ENCODE results near the gene MAG. TPM values are rescaled to one million over a fixed set of nuclear protein-coding genes. Genes with fewer than 3 reads are reported as not detected.

MAG gene
- total and polyA plus RNA-seq, 4 donors = 0.42 TPM; not detected in 3

GRCh38 chr19:35293363-35293739, 1.4 kb downstream of the MAG start:
- H3K4me3 ChIP-seq (ENCODE audit: low read length in 2 of 2) = no peak overlapping the region
- no peaks in the 10 kb centered on the region for H3K36me3 ChIP-seq (ENCODE audit: control insufficient read depth in 1 of 2, insufficient read depth in 2 of 2, low read length in 1 of 2)
- no peak overlapping the region for H3K27ac ChIP-seq (ENCODE audit: low read depth in 1 of 2, low read length in 2 of 2)

GRCh38 chr19:35293808-35294207, 1.8 kb downstream of the MAG start:
- intact Hi-C loops (cut with DNase I) = no loop called here
- Histone ChIP-seq H3K27ac (ENCODE audit: low read depth in 1 of 2, low read length in 2 of 2) (no peak overlapping the region), H3K36me3 (ENCODE audit: control insufficient read depth in 1 of 2, insufficient read depth in 2 of 2, low read length in 1 of 2) (no peaks in the 10 kb centered on the region), H3K9me3 (ENCODE audit: control insufficient read depth, low read length) (no peaks in the 10 kb centered on the region), H3K4me3 (ENCODE audit: low read length in 2 of 2) (no peak overlapping the region), H3K27me3 (ENCODE audit: control insufficient read depth in 1 of 2, insufficient read depth in 2 of 2, low read length in 1 of 2) (no peaks in the 10 kb centered on the region), H3K4me1 (ENCODE audit: control insufficient read depth in 1 of 2, insufficient read depth in 2 of 2, low read length in 2 of 2) (no peaks in the 10 kb centered on the region)
- no peak for DNase-seq
- no peak for ATAC-seq (ENCODE audit: low FRiP score)
- 26 to 28% methylated on average over 17 of the region's 17 CpGs for WGBS, 2 donors

More at GRCh38 chr19:35293363-35293739, 1.4 kb downstream of the MAG start:
- intact Hi-C loops (cut with DNase I) = no loop called here
- ATAC-seq (ENCODE audit: low FRiP score) (no peak), DNase-seq (no peak)
- Histone ChIP-seq H3K9me3 (ENCODE audit: control insufficient read depth, low read length) (no peaks in the 10 kb centered on the region), H3K27me3 (ENCODE audit: control insufficient read depth in 1 of 2, insufficient read depth in 2 of 2, low read length in 1 of 2) (no peaks in the 10 kb centered on the region), H3K4me1 (ENCODE audit: control insufficient read depth in 1 of 2, insufficient read depth in 2 of 2, low read length in 2 of 2) (no peaks in the 10 kb centered on the region)
- WGBS, 2 donors = 19 to 28% methylated on average over 7 of the region's 7 CpGs

GRCh38 chr19:35294328-35294727, 2.4 kb downstream of the MAG start:
- H3K27me3 ChIP-seq (ENCODE audit: control insufficient read depth in 1 of 2, insufficient read depth in 2 of 2, low read length in 1 of 2) = no peaks in the 10 kb centered on the region

GRCh38 chr19:35294859-35295791, 3.2 kb downstream of the MAG start:
- Histone ChIP-seq H3K27ac (ENCODE audit: low read depth in 1 of 2, low read length in 2 of 2) (no peak overlapping the region), H3K27me3 (ENCODE audit: control insufficient read depth in 1 of 2, insufficient read depth in 2 of 2, low read length in 1 of 2) (no peaks in the 10 kb centered on the region), H3K9me3 (ENCODE audit: control insufficient read depth, low read length) (no peaks in the 10 kb centered on the region), H3K36me3 (ENCODE audit: control insufficient read depth in 1 of 2, insufficient read depth in 2 of 2, low read length in 1 of 2) (no peaks in the 10 kb centered on the region), H3K4me3 (ENCODE audit: low read length in 2 of 2) (no peak overlapping the region), H3K4me1 (ENCODE audit: control insufficient read depth in 1 of 2, insufficient read depth in 2 of 2, low read length in 2 of 2) (no peaks in the 10 kb centered on the region)
- ATAC-seq (ENCODE audit: low FRiP score) = no peak
- WGBS, 2 donors = 56 to 57% methylated on average over 24 to 25 of the region's 25 CpGs
- intact Hi-C loops (cut with DNase I) = no loop called here
- DNase-seq = no peak

More at GRCh38 chr19:35294328-35294727, 2.4 kb downstream of the MAG start:
- Histone ChIP-seq H3K9me3 (ENCODE audit: control insufficient read depth, low read length) (no peaks in the 10 kb centered on the region), H3K4me3 (ENCODE audit: low read length in 2 of 2) (no peak overlapping the region), H3K27ac (ENCODE audit: low read depth in 1 of 2, low read length in 2 of 2) (no peak overlapping the region), H3K4me1 (ENCODE audit: control insufficient read depth in 1 of 2, insufficient read depth in 2 of 2, low read length in 2 of 2) (no peaks in the 10 kb centered on the region), H3K36me3 (ENCODE audit: control insufficient read depth in 1 of 2, insufficient read depth in 2 of 2, low read length in 1 of 2) (no peaks in the 10 kb centered on the region)
- intact Hi-C loops (cut with DNase I) = no loop called here
- no peak for ATAC-seq (ENCODE audit: low FRiP score)
- DNase-seq = no peak
- WGBS, 2 donors = 63 to 66% methylated on average over 3 of the region's 3 CpGs

- 45 to 51% methylated on average over 24 of the region's 24 CpGs for WGBS, 2 donors
- intact Hi-C loops (cut with DNase I) = no loop called here
- Histone ChIP-seq H3K36me3 (ENCODE audit: control insufficient read depth in 1 of 2, insufficient read depth in 2 of 2, low read length in 1 of 2) (no peaks in the 10 kb centered on the region), H3K4me3 (ENCODE audit: low read length in 2 of 2) (no peak overlapping the region), H3K27ac (ENCODE audit: low read depth in 1 of 2, low read length in 2 of 2) (no peak overlapping the region), H3K4me1 (ENCODE audit: control insufficient read depth in 1 of 2, insufficient read depth in 2 of 2, low read length in 2 of 2) (no peaks in the 10 kb centered on the region), H3K9me3 (ENCODE audit: control insufficient read depth, low read length) (no peaks in the 10 kb centered on the region), H3K27me3 (ENCODE audit: control insufficient read depth in 1 of 2, insufficient read depth in 2 of 2, low read length in 1 of 2) (no peaks in the 10 kb centered on the region)
- no peak for DNase-seq
- no peak for ATAC-seq (ENCODE audit: low FRiP score)
Observed at GRCh38 chr19:35295792-35296462, 4.0 kb downstream of the MAG start.

- Histone ChIP-seq H3K4me1 (ENCODE audit: control insufficient read depth in 1 of 2, insufficient read depth in 2 of 2, low read length in 2 of 2) (no peaks in the 10 kb centered on the region), H3K27me3 (ENCODE audit: control insufficient read depth in 1 of 2, insufficient read depth in 2 of 2, low read length in 1 of 2) (no peaks in the 10 kb centered on the region), H3K27ac (ENCODE audit: low read depth in 1 of 2, low read length in 2 of 2) (no peak overlapping the region), H3K9me3 (ENCODE audit: control insufficient read depth, low read length) (no peaks in the 10 kb centered on the region), H3K36me3 (ENCODE audit: control insufficient read depth in 1 of 2, insufficient read depth in 2 of 2, low read length in 1 of 2) (no peaks in the 10 kb centered on the region), H3K4me3 (ENCODE audit: low read length in 2 of 2) (no peak overlapping the region)
- intact Hi-C loops (cut with DNase I) = no loop called here
- ATAC-seq (ENCODE audit: low FRiP score) (no peak), DNase-seq (no peak)
- WGBS, 2 donors = 87 to 88% methylated on average over 7 of the region's 7 CpGs
Observed at GRCh38 chr19:35296644-35297514, 4.9 kb downstream of the MAG start.

- Histone ChIP-seq H3K4me3 (ENCODE audit: low read length in 2 of 2) (no peak overlapping the region), H3K27me3 (ENCODE audit: control insufficient read depth in 1 of 2, insufficient read depth in 2 of 2, low read length in 1 of 2) (no peaks in the 10 kb centered on the region), H3K27ac (ENCODE audit: low read depth in 1 of 2, low read length in 2 of 2) (no peak overlapping the region), H3K4me1 (ENCODE audit: control insufficient read depth in 1 of 2, insufficient read depth in 2 of 2, low read length in 2 of 2) (no peaks in the 10 kb centered on the region), H3K9me3 (ENCODE audit: control insufficient read depth, low read length) (no peaks in the 10 kb centered on the region), H3K36me3 (ENCODE audit: control insufficient read depth in 1 of 2, insufficient read depth in 2 of 2, low read length in 1 of 2) (no peaks in the 10 kb centered on the region)
- ATAC-seq (ENCODE audit: low FRiP score) = no peak
- DNase-seq = no peak
- 94 to 95% methylated on average over 3 of the region's 3 CpGs for WGBS, 2 donors
- intact Hi-C loops (cut with DNase I) = no loop called here
Observed at GRCh38 chr19:35297515-35297848, 5.5 kb downstream of the MAG start.

- no peaks in the 10 kb centered on the region for H3K27me3 ChIP-seq (ENCODE audit: control insufficient read depth in 1 of 2, insufficient read depth in 2 of 2, low read length in 1 of 2)
- H3K4me1 ChIP-seq (ENCODE audit: control insufficient read depth in 1 of 2, insufficient read depth in 2 of 2, low read length in 2 of 2) = no peaks in the 10 kb centered on the region
- 94 to 98% methylated on average over 2 of the region's 2 CpGs for WGBS, 2 donors
- H3K4me3 ChIP-seq (ENCODE audit: low read length in 2 of 2) = no peak overlapping the region
- no peak overlapping the region for H3K27ac ChIP-seq (ENCODE audit: low read depth in 1 of 2, low read length in 2 of 2)
- DNase-seq (no peak), ATAC-seq (ENCODE audit: low FRiP score) (no peak)
- no peaks in the 10 kb centered on the region for H3K36me3 ChIP-seq (ENCODE audit: control insufficient read depth in 1 of 2, insufficient read depth in 2 of 2, low read length in 1 of 2)
- intact Hi-C loops (cut with DNase I) = no loop called here
- H3K9me3 ChIP-seq (ENCODE audit: control insufficient read depth, low read length) = no peaks in the 10 kb centered on the region
Observed at GRCh38 chr19:35297922-35298321, 6.0 kb downstream of the MAG start.

All from aorta (tissue), 5 donors.